IPS DF 6.9 (cell line): ENCODE data around the gene C1QTNF8.

ENCODE experiments used
- DNase-seq: peaks from one replicate; pipeline ENCODE4 v3.0.0-alpha.2; 2013; ENCODE audit warnings: low read depth, low spot score
- H3K27ac ChIP-seq: one replicate; pipeline ENCODE4 v1.5.1; 2013; ENCODE audit warnings: low read length, control low read depth
- H3K27me3 ChIP-seq: 2 replicates; pipeline ENCODE4 v1.6.1; 2013; ENCODE audit warnings: mild to moderate bottlenecking, low read length; ENCODE audit not compliant: control insufficient read depth, insufficient read depth
- H3K36me3 ChIP-seq: 2 replicates; pipeline ENCODE4 v1.6.1; 2013; ENCODE audit warnings: low read length; ENCODE audit not compliant: control insufficient read depth, insufficient read depth
- H3K4me1 ChIP-seq: 2 replicates; pipeline ENCODE4 v1.6.1; 2013; ENCODE audit warnings: low read length; ENCODE audit not compliant: control insufficient read depth, insufficient read depth
- H3K4me3 ChIP-seq: 2 replicates; pipeline ENCODE4 v1.5.1; 2013; ENCODE audit warnings: mild to moderate bottlenecking, low read length
- H3K9me3 ChIP-seq: 2 replicates; pipeline ENCODE4 v1.6.1; 2013; ENCODE audit warnings: low read length, inconsistent platforms; ENCODE audit not compliant: control insufficient read depth, insufficient read depth
- WGBS: extraction: QIAGEN DNeasy Blood & Tissue Kit; methylation state at CpG from one replicate; pipeline ENCODE4 v1.1.7; 2013; ENCODE audit warnings: mixed read lengths, missing lambda C conversion rate; ENCODE audit not compliant: insufficient read length, insufficient coverage; 5-methylcytosine and 5-hydroxymethylcytosine counted together

C1QTNF8 gene

GRCh38 chr16:1069154-1069553, 26.9 kb downstream of the C1QTNF8 start:
- Histone ChIP-seq H3K27ac (no peak overlapping the region), H3K27me3 (no peaks in the 10 kb centered on the region; the same call in 1 of the 2 replicates), H3K4me3 (no peak overlapping the region), H3K4me1 (peaks cover 7% of the 10 kb centered on the region; the same call in 1 of the 2 replicates), H3K36me3 (no peaks in the 10 kb centered on the region), H3K9me3 (no peaks in the 10 kb centered on the region)
- no peak for DNase-seq
- no CpG with 5 or more reads among the region's 7 CpGs for WGBS

GRCh38 chr16:1068451-1068850, 27.6 kb downstream of the C1QTNF8 start:
- H3K27ac ChIP-seq, result no peak overlapping the region
- peaks cover 7% of the 10 kb centered on the region; the same call in 1 of the 2 replicates for H3K4me1 ChIP-seq
- no CpG with 5 or more reads among the region's 18 CpGs for WGBS

GRCh38 chr16:1067629-1068028, 28.4 kb downstream of the C1QTNF8 start:
- no peak overlapping the region for H3K27ac ChIP-seq
- no peaks in the 10 kb centered on the region for H3K27me3 ChIP-seq
- WGBS, result no CpG with 5 or more reads among the region's 15 CpGs

More at GRCh38 chr16:1068451-1068850, 27.6 kb downstream of the C1QTNF8 start:
- Histone ChIP-seq H3K4me3 (no peak overlapping the region), H3K9me3 (no peaks in the 10 kb centered on the region), H3K36me3 (no peaks in the 10 kb centered on the region), H3K27me3 (no peaks in the 10 kb centered on the region; the same call in 1 of the 2 replicates)
- DNase-seq, result no peak

GRCh38 chr16:1066584-1067172, 29.4 kb downstream of the C1QTNF8 start:
- no peaks in the 10 kb centered on the region for H3K9me3 ChIP-seq
- DNase-seq, result no peak
- no CpG with 5 or more reads among the region's 24 CpGs for WGBS
- no peaks in the 10 kb centered on the region for H3K27me3 ChIP-seq
- H3K4me1 ChIP-seq, result peaks cover 7% of the 10 kb centered on the region; the same call in 1 of the 2 replicates
- H3K27ac ChIP-seq, result no peak overlapping the region
- no peak overlapping the region for H3K4me3 ChIP-seq
- no peaks in the 10 kb centered on the region for H3K36me3 ChIP-seq

More at GRCh38 chr16:1067629-1068028, 28.4 kb downstream of the C1QTNF8 start:
- Histone ChIP-seq H3K36me3 (no peaks in the 10 kb centered on the region), H3K4me3 (no peak overlapping the region), H3K4me1 (peaks cover 7% of the 10 kb centered on the region; the same call in 1 of the 2 replicates), H3K9me3 (no peaks in the 10 kb centered on the region)
- DNase-seq, result no peak

GRCh38 chr16:1065469-1066128, 30.4 kb downstream of the C1QTNF8 start:
- H3K27ac ChIP-seq, result no peak overlapping the region
- no peak for DNase-seq
- no CpG with 5 or more reads among the region's 55 CpGs for WGBS
- no peak overlapping the region for H3K4me3 ChIP-seq
- no peaks in the 10 kb centered on the region for H3K27me3 ChIP-seq
- H3K9me3 ChIP-seq, result no peaks in the 10 kb centered on the region
- H3K36me3 ChIP-seq, result no peaks in the 10 kb centered on the region
- H3K4me1 ChIP-seq, result peaks cover 5% of the 10 kb centered on the region; the same call in 1 of the 2 replicates

GRCh38 chr16:1063728-1064127, 32.3 kb downstream of the C1QTNF8 start:
- Histone ChIP-seq H3K4me3 (no peak overlapping the region), H3K27ac (no peak overlapping the region), H3K4me1 (no peaks in the 10 kb centered on the region), H3K9me3 (no peaks in the 10 kb centered on the region), H3K27me3 (no peaks in the 10 kb centered on the region), H3K36me3 (no peaks in the 10 kb centered on the region)
- DNase-seq, result no peak
- no CpG with 5 or more reads among the region's 21 CpGs for WGBS

- Histone ChIP-seq H3K27ac (no peak overlapping the region), H3K4me1 (no peaks in the 10 kb centered on the region), H3K27me3 (no peaks in the 10 kb centered on the region), H3K36me3 (no peaks in the 10 kb centered on the region), H3K9me3 (no peaks in the 10 kb centered on the region), H3K4me3 (no peak overlapping the region)
- no peak for DNase-seq
- no CpG with 5 or more reads among the region's 20 CpGs for WGBS
These were observed 33.1 kb downstream of the C1QTNF8 start for GRCh38 chr16:1062895-1063294.

- no peaks in the 10 kb centered on the region for H3K27me3 ChIP-seq
- no peak overlapping the region for H3K27ac ChIP-seq
- no peaks in the 10 kb centered on the region for H3K36me3 ChIP-seq
- H3K4me1 ChIP-seq, result no peaks in the 10 kb centered on the region
- no peaks in the 10 kb centered on the region for H3K9me3 ChIP-seq
- H3K4me3 ChIP-seq, result no peak overlapping the region
- no peak for DNase-seq
- WGBS, result no CpG with 5 or more reads among the region's 43 CpGs
These were observed 34.1 kb downstream of the C1QTNF8 start for GRCh38 chr16:1061769-1062505.

- Histone ChIP-seq H3K27ac (no peak overlapping the region), H3K4me1 (no peaks in the 10 kb centered on the region), H3K4me3 (no peak overlapping the region; the same call in 1 of the 2 replicates), H3K36me3 (no peaks in the 10 kb centered on the region), H3K9me3 (no peaks in the 10 kb centered on the region), H3K27me3 (no peaks in the 10 kb centered on the region)
- WGBS, result no CpG with 5 or more reads among the region's 42 CpGs
- DNase-seq, result no peak
These were observed 35.4 kb downstream of the C1QTNF8 start for GRCh38 chr16:1060416-1061340.

- WGBS, result no CpG with 5 or more reads among the region's 3 CpGs
- no peak for DNase-seq
- Histone ChIP-seq H3K27ac (no peak overlapping the region), H3K27me3 (no peaks in the 10 kb centered on the region), H3K36me3 (no peaks in the 10 kb centered on the region), H3K4me3 (no peak overlapping the region), H3K9me3 (no peaks in the 10 kb centered on the region), H3K4me1 (peaks cover 3% of the 10 kb centered on the region; the same call in 1 of the 2 replicates)
These were observed 36.7 kb downstream of the C1QTNF8 start for GRCh38 chr16:1059310-1059709.
